COLO668 (cell line): ENCODE data around the gene TSPAN18.

Source experiments
- DNase-seq: peaks from one replicate; lab custom pipeline; 2025; ENCODE audit not compliant: unreplicated experiment; lab: John Stamatoyannopoulos, UW

The TSPAN18 gene

DNA sequence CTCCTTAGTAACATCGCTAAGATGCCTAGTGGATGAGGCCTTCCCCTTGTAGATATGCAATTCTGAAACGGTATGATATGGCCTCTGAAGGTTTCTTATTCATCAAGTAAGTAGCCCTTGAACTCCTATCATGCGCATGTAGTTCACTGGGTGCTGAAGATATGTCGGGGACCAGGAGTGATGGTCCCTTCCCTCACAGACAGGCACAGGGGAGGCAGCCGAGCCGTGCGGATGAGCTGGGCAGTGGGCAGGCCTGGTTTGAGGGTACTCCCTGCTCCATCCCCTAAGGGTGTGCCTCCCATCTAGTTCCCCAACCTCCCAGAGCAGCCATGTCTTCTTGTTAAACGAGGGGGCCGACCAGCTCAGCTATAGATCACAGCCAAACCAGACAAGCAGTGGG is 183.8 kb downstream of the TSPAN18 start:
- DNase-seq = no peak

DNA sequence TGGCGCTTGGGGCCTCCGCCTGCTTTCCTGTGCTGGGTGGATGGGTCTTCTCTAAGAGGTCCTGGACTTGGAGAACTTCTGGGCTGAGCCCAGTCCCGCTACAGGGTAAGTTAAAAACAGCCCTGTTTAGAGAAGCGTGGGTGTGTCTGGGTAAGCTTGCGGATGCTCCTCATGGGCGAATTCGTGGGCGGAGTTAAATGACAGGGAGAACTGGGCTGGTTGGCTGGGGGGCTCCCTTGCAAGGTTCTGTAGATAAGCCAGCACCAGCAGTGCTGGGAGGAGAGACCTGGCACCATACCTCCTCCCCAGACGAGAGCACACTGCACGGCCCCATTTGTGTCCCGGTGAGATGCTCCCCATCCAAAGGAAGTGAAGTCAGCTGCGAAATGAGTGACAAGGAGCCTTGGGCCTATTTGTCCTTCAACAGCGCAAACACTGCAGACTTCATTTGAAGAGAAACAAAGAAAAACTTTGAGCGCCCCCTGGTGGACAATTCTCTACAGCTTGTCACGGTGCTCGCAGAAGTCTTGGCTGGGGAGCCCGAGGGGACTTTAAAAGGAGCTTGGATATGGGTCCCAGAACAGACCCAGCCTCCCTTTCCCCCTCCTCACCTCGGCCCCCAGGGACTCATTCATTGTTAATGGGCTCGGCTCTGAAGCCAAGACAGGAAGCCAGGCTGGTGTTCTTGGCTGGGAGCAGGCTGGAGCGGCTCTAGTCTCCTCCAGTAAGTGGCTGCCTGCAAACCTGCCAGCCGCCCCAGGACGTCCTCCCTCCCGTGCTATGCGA is 184.5 kb downstream of the TSPAN18 start:
- peak; percentile 87 for DNase-seq

- DNase-seq = no peak
Observed at GRCh38 chr11:44912270-44912987, 185.7 kb downstream of the TSPAN18 start.

- no peak for DNase-seq
Observed at GRCh38 chr11:44913502-44913901, 186.7 kb downstream of the TSPAN18 start.

- DNase-seq = no peak
Observed at GRCh38 chr11:44914105-44914504, 187.3 kb downstream of the TSPAN18 start.

GRCh38 chr11:44915004-44915403 is 188.2 kb downstream of the TSPAN18 start:
- no peak for DNase-seq

- DNase-seq = no peak
Observed at GRCh38 chr11:44915621-44916020, 188.9 kb downstream of the TSPAN18 start.

DNA sequence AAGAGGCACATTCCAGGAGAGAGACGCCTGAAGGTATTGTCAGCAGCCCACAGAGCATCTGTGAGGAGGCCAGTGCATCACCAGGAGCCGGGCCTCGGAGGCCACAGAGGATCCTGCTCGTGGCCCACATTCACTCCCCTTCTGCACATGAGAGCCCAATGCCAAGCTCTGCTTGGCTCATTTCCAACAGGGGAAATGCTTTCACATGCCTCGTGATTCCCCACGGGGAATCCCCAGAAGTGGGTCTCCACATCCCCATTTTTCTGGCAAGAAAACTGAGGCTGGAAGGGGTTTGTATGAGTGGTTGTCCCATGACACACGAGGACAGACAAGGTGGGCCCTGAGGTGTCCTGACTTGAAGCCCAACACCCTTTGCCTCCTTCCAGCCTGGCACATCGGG is 189.6 kb downstream of the TSPAN18 start:
- no peak for DNase-seq

DNA sequence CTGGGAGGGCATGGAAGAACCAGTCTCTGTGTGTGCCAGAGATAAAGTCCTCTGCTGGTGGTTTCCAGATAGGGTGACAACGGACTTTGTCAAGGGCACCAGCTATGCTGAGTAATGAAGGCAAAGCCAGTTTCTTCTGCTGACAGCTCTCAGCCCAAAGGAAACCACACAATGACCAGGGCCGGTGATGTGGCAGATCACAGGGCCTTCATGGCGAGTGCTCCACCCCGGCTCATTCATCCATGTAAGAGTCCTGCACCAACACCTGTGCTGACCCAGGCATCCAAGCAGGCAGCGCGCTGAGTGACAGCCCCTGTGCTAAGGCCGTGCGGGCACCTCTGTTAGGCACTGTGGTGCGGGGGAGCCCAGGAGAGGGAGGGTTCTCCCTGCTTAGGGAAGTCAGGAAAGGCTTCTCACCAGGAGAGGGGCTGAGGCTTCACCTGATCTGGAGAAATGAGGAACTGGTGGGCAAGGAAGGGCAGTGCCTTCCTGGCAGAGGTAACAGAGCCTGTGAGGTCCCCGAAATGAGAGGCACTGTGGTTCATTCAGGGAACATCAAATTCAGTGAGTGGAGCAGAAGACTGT is 190.1 kb downstream of the TSPAN18 start:
- DNase-seq = no peak

GRCh38 chr11:44917741-44918140 is 191.0 kb downstream of the TSPAN18 start:
- no peak for DNase-seq

- no peak for DNase-seq
Observed at GRCh38 chr11:44920451-44920850, 193.7 kb downstream of the TSPAN18 start.

DNA sequence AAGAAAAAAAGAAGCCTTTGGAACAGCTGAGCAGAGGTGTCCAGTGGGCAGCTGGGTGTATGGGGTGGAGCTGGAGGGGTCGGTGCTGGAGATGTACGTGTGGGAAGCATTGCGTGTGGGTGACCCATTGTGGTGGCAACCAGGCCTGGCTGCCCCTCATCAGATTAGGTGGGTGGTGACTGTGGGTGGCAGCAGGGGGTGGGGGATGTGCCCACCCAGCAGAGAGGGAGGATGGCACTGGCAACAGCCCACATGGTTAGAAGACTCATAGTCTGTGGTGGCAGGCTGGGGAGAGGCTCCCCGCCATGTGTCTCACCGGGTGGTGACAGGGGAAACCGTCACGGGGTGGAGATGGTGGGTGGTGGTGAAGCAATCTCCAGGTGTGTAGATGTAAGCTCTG is 196.4 kb downstream of the TSPAN18 start:
- DNase-seq = no peak

GRCh38 chr11:44923806-44924205 is 197.0 kb downstream of the TSPAN18 start:
- no peak for DNase-seq

GRCh38 chr11:44926036-44926435 is 199.3 kb downstream of the TSPAN18 start:
- DNase-seq = no peak

GRCh38 chr11:44927174-44927661 is 200.5 kb downstream of the TSPAN18 start:
- peak; percentile 87 for DNase-seq

DNA sequence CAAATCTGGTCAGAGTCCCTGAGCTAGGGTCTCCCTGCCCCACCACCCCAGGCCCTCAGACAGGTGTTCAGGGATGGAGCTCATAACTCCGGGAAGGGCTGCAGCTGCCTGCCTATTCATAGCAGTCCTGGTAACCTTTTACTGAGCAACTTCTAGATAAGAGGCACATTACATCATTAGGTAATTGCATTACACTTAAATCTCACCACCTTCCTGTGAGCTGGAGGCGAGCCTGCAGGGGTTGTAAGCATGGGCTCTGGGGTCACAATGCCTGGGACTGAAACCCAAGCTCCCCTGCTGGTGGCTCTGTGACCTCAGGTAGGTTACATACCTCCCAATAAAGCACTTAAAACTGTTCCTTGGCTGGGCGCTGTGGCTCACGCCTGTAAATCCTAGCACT is 201.4 kb downstream of the TSPAN18 start:
- no peak for DNase-seq

DNA sequence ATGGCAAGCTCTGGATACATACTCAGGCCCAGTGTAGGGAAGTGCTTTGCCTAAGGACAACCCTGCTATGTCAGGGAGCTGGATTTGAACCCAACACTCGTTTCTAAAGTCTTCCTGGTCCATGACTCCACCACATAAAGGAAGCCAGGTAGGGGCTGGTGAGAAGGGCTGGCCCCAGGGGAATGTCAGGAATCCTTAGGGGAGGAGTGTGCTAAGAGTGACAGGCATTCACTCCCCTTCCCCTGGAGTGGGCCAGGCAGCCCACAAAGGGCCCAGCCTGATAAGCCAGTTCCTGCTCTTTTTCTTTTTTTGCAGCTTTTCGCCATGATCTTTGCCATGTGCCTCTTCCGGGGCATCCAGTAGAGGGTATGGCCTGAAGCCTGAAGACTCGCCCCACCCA is 202.1 kb downstream of the TSPAN18 start:
- DNase-seq = no peak

GRCh38 chr11:44930588-44931302 is 204.0 kb downstream of the TSPAN18 start:
- no peak for DNase-seq

- no peak for DNase-seq
Observed at GRCh38 chr11:44931466-44931865, 204.7 kb downstream of the TSPAN18 start.

GRCh38 chr11:44934110-44934509 is 207.3 kb downstream of the TSPAN18 start:
- DNase-seq = no peak

GRCh38 chr11:44934735-44935250 is 208.0 kb downstream of the TSPAN18 start:
- DNase-seq = no peak
